A673 (cell line): Measurements from ENCODE around the gene HES1. TPM values are rescaled to one million over a fixed set of nuclear protein-coding genes. Genes with fewer than 3 reads are reported as not detected.

ENCODE experiments used
- BruUV-seq: library from RNA; stranded (reverse); fragments of 400-500 nt; replicated peaks from 2 replicates; lab custom pipeline; 2021; lab: Mats Ljungman, UMichigan
- CTCF ChIA-PET: fragments of 300-600 bp; sonication (Branson Sonifier 250); formaldehyde crosslinking; loops from one replicate; lab custom pipeline; 2022; ENCODE audit warnings: antibody characterized with exemption; lab: Charles Lee
- POLR2A ChIA-PET: fragments of 300-600 bp; sonication (Branson Sonifier 250); formaldehyde crosslinking; loops from one replicate; lab custom pipeline; 2022; ENCODE audit warnings: antibody characterized with exemption; ENCODE audit not compliant: low non-redundant PET; lab: Charles Lee
- DNase-seq: peaks from one replicate; pipeline ENCODE4 v3.0.0-alpha.2; 2015; ENCODE audit warnings: low spot score
- H3K27ac ChIP-seq: fragments of 200-600 bp; sonication (generic); 2 replicates; pipeline ENCODE4 v1.5.1; 2016; ENCODE audit warnings: mixed run types, low read depth, mild to moderate bottlenecking, mixed read lengths, antibody characterized with exemption, low read length; ENCODE audit not compliant: poor library complexity, severe bottlenecking
- H3K27me3 ChIP-seq: fragments of 200-600 bp; sonication (generic); replicated peaks from 2 replicates; pipeline ENCODE4 v1.6.1; 2017; ENCODE audit warnings: mixed run types, low read depth, mild to moderate bottlenecking, mixed read lengths, antibody characterized with exemption, low read length; ENCODE audit not compliant: insufficient read depth, poor library complexity
- H3K36me3 ChIP-seq: fragments of 200-600 bp; sonication (generic); 2 replicates; pipeline ENCODE4 v1.6.1; 2016; ENCODE audit warnings: mixed run types, mild to moderate bottlenecking, mixed read lengths, antibody characterized with exemption, low read length; ENCODE audit not compliant: insufficient read depth, poor library complexity, severe bottlenecking
- H3K4me1 ChIP-seq: fragments of 200-600 bp; sonication (generic); 2 replicates; pipeline ENCODE4 v1.6.1; 2017; ENCODE audit warnings: mixed run types, mild to moderate bottlenecking, mixed read lengths, antibody characterized with exemption, low read length; ENCODE audit not compliant: insufficient read depth, poor library complexity, severe bottlenecking
- H3K4me3 ChIP-seq: fragments of 200-600 bp; sonication (generic); 2 replicates; pipeline ENCODE4 v1.5.1; 2016; ENCODE audit warnings: low read depth, mixed run types, mild to moderate bottlenecking, mixed read lengths, low read length; ENCODE audit not compliant: poor library complexity, severe bottlenecking
- H3K9me3 ChIP-seq: fragments of 200-600 bp; sonication (generic); 2 replicates; pipeline ENCODE4 v1.6.1; 2016; ENCODE audit warnings: mixed run types, low read depth, mild to moderate bottlenecking, mixed read lengths, antibody characterized with exemption, low read length; ENCODE audit not compliant: poor library complexity, severe bottlenecking
- EZH2 ChIP-seq: fragments of 200-600 bp; sonication (generic); IDR thresholded peaks from 2 replicates; pipeline ENCODE4 v1.6.1; 2017; ENCODE audit warnings: borderline replicate concordance, low read depth, mild to moderate bottlenecking, mixed read lengths, antibody characterized with exemption, low read length; ENCODE audit not compliant: poor library complexity, severe bottlenecking
- intact Hi-C: fragments of 100-400 bp; cut with micrococcal nuclease; formaldehyde crosslinking; loops from one replicate; pipeline ENCODE4 v1.10.0; 2022; ENCODE audit not compliant: unreplicated experiment
- total RNA-seq: library from RNA; stranded (reverse); gene quantifications from 2 replicates; pipeline ENCODE4 v1.2.3, GENCODE V29; 2021
- TF ChIP-seq, protein P1 (sequence below): fragments of 300-800, 200-600 bp; sonication (generic); conservative IDR thresholded peaks from 2 replicates; pipeline ENCODE4 v1.5.1; 2017; ENCODE audit warnings: low read depth, mild to moderate bottlenecking, antibody characterized with exemption, low read length, moderate library complexity, mixed read lengths

HES1 gene
- total RNA-seq, 1 experiment from 2014 or later, result 136 TPM

DNA sequence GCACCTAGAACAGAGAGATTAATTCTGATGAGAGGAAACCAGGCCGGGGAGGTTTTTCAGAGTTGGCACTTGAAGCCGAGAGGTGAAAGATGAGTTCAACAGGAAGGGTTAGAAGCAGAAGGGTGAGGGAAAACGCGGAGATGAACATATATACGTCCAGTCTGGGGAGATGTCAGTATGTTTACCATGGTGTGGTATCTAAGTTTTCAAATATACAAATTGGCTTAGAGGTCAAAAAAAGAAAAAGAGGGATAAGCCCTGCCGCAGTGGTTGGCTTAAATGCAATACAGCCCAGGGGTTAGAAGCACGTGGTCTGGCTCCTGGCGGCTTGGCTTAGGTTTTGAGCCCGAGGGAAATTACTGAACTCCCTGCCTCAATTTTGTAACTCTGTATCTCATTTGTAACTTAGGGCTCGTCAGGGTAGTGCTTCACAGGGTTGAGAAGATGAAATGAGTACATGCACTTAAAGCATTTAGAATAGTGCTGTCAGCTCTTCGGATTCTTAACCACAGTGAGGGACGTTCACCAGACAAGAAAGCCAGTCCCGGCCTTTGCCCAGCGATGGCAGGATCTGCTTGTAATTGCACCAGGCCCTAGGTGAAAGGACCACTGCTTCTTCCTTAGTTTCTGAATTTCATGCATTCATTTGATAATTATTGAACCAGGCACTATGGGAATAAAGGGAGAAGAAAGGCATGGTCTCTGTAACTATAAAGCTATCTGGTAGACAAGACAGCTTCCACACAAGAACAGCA, 6.4 kb downstream of the HES1 start:
- Histone ChIP-seq H3K27ac (peak overlapping the region; percentile 98), H3K36me3 (peaks cover 22% of the 10 kb centered on the region), H3K27me3 (no peaks in the 10 kb centered on the region), H3K4me1 (peaks cover 26% of the 10 kb centered on the region), H3K4me3 (peak overlapping the region; percentile 16), H3K9me3 (no peaks in the 10 kb centered on the region)
- intact Hi-C loops, result no loop called here
- CTCF ChIA-PET, result interaction anchor here (0.6 to 1.6 kb wide), 2 partner anchors 174 to 226 kb away, joined by 5 to 20 read pairs; no protein-coding TSS in a partner anchor
- no peak for TF ChIP-seq EZH2
- TF ChIP-seq, protein P1, sequence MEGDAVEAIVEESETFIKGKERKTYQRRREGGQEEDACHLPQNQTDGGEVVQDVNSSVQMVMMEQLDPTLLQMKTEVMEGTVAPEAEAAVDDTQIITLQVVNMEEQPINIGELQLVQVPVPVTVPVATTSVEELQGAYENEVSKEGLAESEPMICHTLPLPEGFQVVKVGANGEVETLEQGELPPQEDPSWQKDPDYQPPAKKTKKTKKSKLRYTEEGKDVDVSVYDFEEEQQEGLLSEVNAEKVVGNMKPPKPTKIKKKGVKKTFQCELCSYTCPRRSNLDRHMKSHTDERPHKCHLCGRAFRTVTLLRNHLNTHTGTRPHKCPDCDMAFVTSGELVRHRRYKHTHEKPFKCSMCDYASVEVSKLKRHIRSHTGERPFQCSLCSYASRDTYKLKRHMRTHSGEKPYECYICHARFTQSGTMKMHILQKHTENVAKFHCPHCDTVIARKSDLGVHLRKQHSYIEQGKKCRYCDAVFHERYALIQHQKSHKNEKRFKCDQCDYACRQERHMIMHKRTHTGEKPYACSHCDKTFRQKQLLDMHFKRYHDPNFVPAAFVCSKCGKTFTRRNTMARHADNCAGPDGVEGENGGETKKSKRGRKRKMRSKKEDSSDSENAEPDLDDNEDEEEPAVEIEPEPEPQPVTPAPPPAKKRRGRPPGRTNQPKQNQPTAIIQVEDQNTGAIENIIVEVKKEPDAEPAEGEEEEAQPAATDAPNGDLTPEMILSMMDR, result no peak
- POLR2A ChIA-PET, result interaction anchor here (0.5 to 1.9 kb wide), 4 partner anchors 100 to 438 kb away, joined by 3 to 23 read pairs (median 6); no protein-coding TSS in a partner anchor
- BruUV-seq, result no TSS peak
- DNase-seq, result no peak

DNA sequence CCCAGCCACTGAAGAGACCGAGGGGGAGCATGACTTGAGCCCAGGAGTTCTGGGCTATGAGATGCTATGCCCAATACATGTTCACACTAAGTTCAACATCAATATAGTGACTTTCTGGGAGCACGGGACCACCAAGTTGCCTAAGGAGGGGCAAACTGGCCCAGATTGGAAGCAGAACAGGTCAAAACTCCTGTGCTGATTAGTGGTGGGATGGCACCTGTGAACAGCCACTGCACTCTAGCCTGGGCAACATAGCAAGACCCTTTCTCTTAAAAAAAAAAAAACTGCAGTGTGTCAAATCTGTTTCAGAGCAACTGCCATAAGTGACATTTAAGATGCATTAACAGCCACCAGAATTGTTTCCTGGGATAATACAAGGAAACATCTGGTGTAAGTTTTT, 9.8 kb downstream of the HES1 start:
- Histone ChIP-seq H3K27me3 (no peaks in the 10 kb centered on the region), H3K36me3 (no peaks in the 10 kb centered on the region), H3K9me3 (no peaks in the 10 kb centered on the region), H3K4me1 (peaks cover 14% of the 10 kb centered on the region), H3K4me3 (no peak overlapping the region), H3K27ac (no peak overlapping the region)
- no TSS peak for BruUV-seq
- intact Hi-C loops, result no loop called here
- ChIA-PET CTCF (no interaction called here), POLR2A (no interaction called here)
- no peak for TF ChIP-seq EZH2
- TF ChIP-seq, protein P1, result no peak
- no peak for DNase-seq

DNA sequence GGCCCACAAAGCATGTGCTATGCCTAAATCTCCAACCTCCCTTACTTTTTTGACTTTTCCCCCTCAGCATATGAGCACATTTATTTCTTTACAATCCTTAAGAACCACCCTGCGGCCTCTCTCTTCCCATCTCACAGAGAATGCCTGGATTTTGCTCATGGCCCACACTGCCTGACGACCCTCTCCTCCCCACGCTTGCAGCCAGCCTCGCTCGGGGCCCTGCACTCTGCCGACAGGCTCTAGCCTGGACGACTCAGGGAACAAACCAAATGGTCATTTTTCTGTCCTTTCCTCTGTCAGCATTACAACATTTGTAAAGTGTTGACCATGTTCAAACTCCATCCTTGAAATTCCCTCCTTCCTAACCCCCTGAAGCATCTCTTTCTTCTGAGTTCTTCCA, 11.7 kb downstream of the HES1 start:
- H3K9me3 ChIP-seq, result no peaks in the 10 kb centered on the region
- H3K36me3 ChIP-seq, result no peaks in the 10 kb centered on the region
- no peak for DNase-seq
- no peak overlapping the region for H3K27ac ChIP-seq
- H3K4me3 ChIP-seq, result no peak overlapping the region
- ChIA-PET POLR2A (no interaction called here), CTCF (no interaction called here)
- TF ChIP-seq, protein P1, result no peak
- no peak for TF ChIP-seq EZH2
- BruUV-seq, result no TSS peak
- intact Hi-C loops, result no loop called here
- no peaks in the 10 kb centered on the region for H3K27me3 ChIP-seq
- peaks cover 2% of the 10 kb centered on the region for H3K4me1 ChIP-seq
